NCI-H2107 (cell line): Measurements from ENCODE around the gene SLC4A5.
A peak's percentile ranks its signal among the peaks of the same experiment; 100 is the strongest.
"Not testable (repeated sequence)": the region's sequence is repeated elsewhere in the genome, so short reads cannot be mapped to it uniquely, and the experiment has no call there.

Experiments
- DNase-seq: peaks from one replicate; lab custom pipeline; 2025; lab: John Stamatoyannopoulos, UW

The SLC4A5 gene

GRCh38 chr2:74367789-74368188, 24.6 kb upstream of the SLC4A5 start:
- DNase-seq, result no peak

GRCh38 chr2:74366036-74366435, 22.8 kb upstream of the SLC4A5 start:
- no peak for DNase-seq

GRCh38 chr2:74364533-74365505, 21.6 kb upstream of the SLC4A5 start:
- no peak for DNase-seq

- no peak for DNase-seq
These were observed 18.1 kb upstream of the SLC4A5 start for GRCh38 chr2:74361327-74361726.

GRCh38 chr2:74357627-74358026, 14.4 kb upstream of the SLC4A5 start:
- no peak for DNase-seq

GRCh38 chr2:74349889-74350288, 6.7 kb upstream of the SLC4A5 start:
- no peak for DNase-seq

- DNase-seq, result no peak
These were observed 4.5 kb upstream of the SLC4A5 start for GRCh38 chr2:74347742-74348141.

GRCh38 chr2:74347303-74347702, 4.1 kb upstream of the SLC4A5 start:
- DNase-seq, result no peak

GRCh38 chr2:74345272-74345943, 2.2 kb upstream of the SLC4A5 start:
- no peak for DNase-seq

GRCh38 chr2:74336227-74336626, 7.0 kb downstream of the SLC4A5 start:
- not testable (repeated sequence) for DNase-seq

GRCh38 chr2:74334931-74335333, 8.3 kb downstream of the SLC4A5 start:
- DNase-seq, result peak; percentile 39

- no peak for DNase-seq
These were observed 9.2 kb downstream of the SLC4A5 start for GRCh38 chr2:74333896-74334586.

GRCh38 chr2:74333175-74333574, 10.0 kb downstream of the SLC4A5 start:
- DNase-seq, result peak; percentile 3

- no peak for DNase-seq
These were observed 10.6 kb downstream of the SLC4A5 start for GRCh38 chr2:74332550-74333174.

GRCh38 chr2:74328573-74328972, 14.6 kb downstream of the SLC4A5 start:
- DNase-seq, result no peak

- DNase-seq, result no peak
These were observed 15.1 kb downstream of the SLC4A5 start for GRCh38 chr2:74328074-74328473.

- no peak for DNase-seq
These were observed 15.6 kb downstream of the SLC4A5 start for GRCh38 chr2:74327627-74328026.

GRCh38 chr2:74327199-74327598, 16.0 kb downstream of the SLC4A5 start:
- no peak for DNase-seq

- no peak for DNase-seq
These were observed 17.4 kb downstream of the SLC4A5 start for GRCh38 chr2:74325815-74326214.

- no peak for DNase-seq
These were observed 21.5 kb downstream of the SLC4A5 start for GRCh38 chr2:74321737-74322136.

GRCh38 chr2:74317701-74318100, 25.5 kb downstream of the SLC4A5 start:
- no peak for DNase-seq

GRCh38 chr2:74316627-74317295, 26.5 kb downstream of the SLC4A5 start:
- no peak for DNase-seq
